Measurements from ENCODE around the gene BCORL1. TPM values are rescaled to one million over a fixed set of nuclear protein-coding genes. Genes with fewer than 3 reads are reported as not detected.

Gene BCORL1
- total and polyA plus RNA-seq, 2 donors (not counting 1 experiment from before 2014, with no cell fraction given): 1.9 to 14.3 TPM

DNA sequence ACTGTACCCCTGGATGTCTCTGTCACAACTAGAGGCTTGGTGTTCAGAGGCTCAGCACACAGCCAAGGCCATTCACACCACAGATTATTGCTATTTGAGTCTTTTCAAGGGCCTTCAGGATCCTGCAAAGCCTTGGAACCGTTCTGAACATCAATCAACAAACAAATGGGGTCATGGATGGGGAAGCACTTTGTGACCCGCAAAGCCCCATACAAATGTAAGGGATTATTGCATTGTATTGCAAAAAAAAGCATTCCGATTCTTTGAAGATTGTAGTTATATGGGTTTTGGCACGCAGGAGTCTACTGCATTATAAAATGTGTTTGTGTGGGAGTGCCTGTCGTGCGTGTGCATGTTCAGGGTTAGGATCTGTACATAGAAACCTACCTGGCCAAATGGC lies 17.3 kb upstream of the BCORL1 start:
- Histone ChIP-seq H3K27me3 (replicated peaks in 1 of 4; ENCODE audit: control extremely low read depth in 1 of 4, control insufficient read depth in 3 of 4, insufficient read depth in 4 of 4, low read length in 3 of 4) (no peaks in the 10 kb centered on the region), H2AFZ (ENCODE audit: insufficient read depth, low read depth, low read length, poor library complexity, severe bottlenecking) (no peak overlapping the region), H3K36me3 (replicated peaks in 1 of 2; ENCODE audit: control extremely low read depth in 1 of 2, control insufficient read depth in 1 of 2, extremely low read depth in 1 of 2, insufficient read depth in 2 of 2, low read length in 1 of 2) (no peaks in the 10 kb centered on the region), H3K4me1 (ENCODE audit: control insufficient read depth in 2 of 2, insufficient read depth in 2 of 2, low read length in 2 of 2) (peaks cover 5 to 15% of the 10 kb centered on the region in 2 donors), H3K27ac (ENCODE audit: low read length in 2 of 2) (no peak overlapping the region), H3K4me2 (replicated peaks; ENCODE audit: low read depth, low read length, poor library complexity, severe bottlenecking) (no peak overlapping the region), H3K9me3 (ENCODE audit: control extremely low read depth in 1 of 3, control insufficient read depth in 2 of 3, insufficient read depth in 1 of 3, low read length in 2 of 3) (no peaks in the 10 kb centered on the region), H3K4me3 (ENCODE audit: control extremely low read depth in 1 of 5, extremely low read depth in 1 of 5, insufficient read depth in 1 of 5, low read depth in 2 of 5, low read length in 4 of 5) (no peak overlapping the region), H4K20me1 (ENCODE audit: control insufficient read depth, insufficient read depth, low read length, poor library complexity, severe bottlenecking) (no peaks in the 10 kb centered on the region), H3K79me2 (ENCODE audit: control insufficient read depth, insufficient read depth, low read length) (no peaks in the 10 kb centered on the region), H3K9ac (ENCODE audit: low read length) (no peak overlapping the region)
- Mint-ChIP-seq H3K9me3 (ENCODE audit: insufficient read depth) (no peaks in the 10 kb centered on the region), H3K27me3 (no peaks in the 10 kb centered on the region), H3K4me1 (peaks cover 11% of the 10 kb centered on the region), H3K27ac (no peak overlapping the region), H3K4me3 (no peak overlapping the region)
- CTCF ChIA-PET: no interaction called here
- WGBS (ENCODE audit: insufficient coverage): no CpG with 5 or more reads among the region's 6 CpGs
- TF ChIP-seq, protein P1, sequence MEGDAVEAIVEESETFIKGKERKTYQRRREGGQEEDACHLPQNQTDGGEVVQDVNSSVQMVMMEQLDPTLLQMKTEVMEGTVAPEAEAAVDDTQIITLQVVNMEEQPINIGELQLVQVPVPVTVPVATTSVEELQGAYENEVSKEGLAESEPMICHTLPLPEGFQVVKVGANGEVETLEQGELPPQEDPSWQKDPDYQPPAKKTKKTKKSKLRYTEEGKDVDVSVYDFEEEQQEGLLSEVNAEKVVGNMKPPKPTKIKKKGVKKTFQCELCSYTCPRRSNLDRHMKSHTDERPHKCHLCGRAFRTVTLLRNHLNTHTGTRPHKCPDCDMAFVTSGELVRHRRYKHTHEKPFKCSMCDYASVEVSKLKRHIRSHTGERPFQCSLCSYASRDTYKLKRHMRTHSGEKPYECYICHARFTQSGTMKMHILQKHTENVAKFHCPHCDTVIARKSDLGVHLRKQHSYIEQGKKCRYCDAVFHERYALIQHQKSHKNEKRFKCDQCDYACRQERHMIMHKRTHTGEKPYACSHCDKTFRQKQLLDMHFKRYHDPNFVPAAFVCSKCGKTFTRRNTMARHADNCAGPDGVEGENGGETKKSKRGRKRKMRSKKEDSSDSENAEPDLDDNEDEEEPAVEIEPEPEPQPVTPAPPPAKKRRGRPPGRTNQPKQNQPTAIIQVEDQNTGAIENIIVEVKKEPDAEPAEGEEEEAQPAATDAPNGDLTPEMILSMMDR (IDR thresholded peaks at IDR 0.05): no peak
- TF ChIP-seq EZH2 (IDR thresholded peaks at IDR 0.05; ENCODE audit: borderline replicate concordance, insufficient read depth, low read depth, low read length, poor library complexity, severe bottlenecking): no peak
- ATAC-seq (ENCODE audit: low read depth): no peak
- no peak for DNase-seq
- POLR2A ChIA-PET: no interaction called here
- intact Hi-C loops (cut with micrococcal nuclease): no loop called here

DNA sequence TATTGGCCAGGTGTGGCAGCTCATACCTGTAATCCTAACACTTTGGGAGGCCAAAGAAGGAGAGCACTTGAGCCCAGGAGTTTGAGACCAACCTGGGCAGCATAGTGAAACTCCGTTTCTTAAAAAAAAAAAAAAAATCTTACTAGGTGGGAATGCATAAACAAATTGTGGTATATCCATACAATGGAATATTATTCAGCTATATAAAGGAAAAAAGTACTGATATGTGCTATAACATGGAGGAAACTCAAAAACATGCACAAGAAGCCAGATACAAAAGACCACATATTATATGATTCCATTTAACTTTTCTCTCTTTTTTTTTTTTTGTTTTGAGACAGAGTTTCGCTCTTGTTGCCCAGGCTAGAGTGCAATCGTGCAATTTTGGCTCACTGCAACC lies 13.5 kb upstream of the BCORL1 start:
- intact Hi-C loops (cut with micrococcal nuclease): no loop called here
- Histone ChIP-seq H2AFZ (ENCODE audit: insufficient read depth, low read depth, low read length, poor library complexity, severe bottlenecking) (no peak overlapping the region), H3K27me3 (replicated peaks in 1 of 4; ENCODE audit: control extremely low read depth in 1 of 4, control insufficient read depth in 3 of 4, insufficient read depth in 4 of 4, low read length in 3 of 4) (no peaks in the 10 kb centered on the region), H3K4me2 (replicated peaks; ENCODE audit: low read depth, low read length, poor library complexity, severe bottlenecking) (no peak overlapping the region), H4K20me1 (ENCODE audit: control insufficient read depth, insufficient read depth, low read length, poor library complexity, severe bottlenecking) (no peaks in the 10 kb centered on the region), H3K79me2 (ENCODE audit: control insufficient read depth, insufficient read depth, low read length) (no peaks in the 10 kb centered on the region), H3K27ac (ENCODE audit: low read length in 2 of 2) (no peak overlapping the region), H3K9me3 (ENCODE audit: control extremely low read depth in 1 of 3, control insufficient read depth in 2 of 3, insufficient read depth in 1 of 3, low read length in 2 of 3) (no peaks in the 10 kb centered on the region), H3K36me3 (replicated peaks in 1 of 2; ENCODE audit: control extremely low read depth in 1 of 2, control insufficient read depth in 1 of 2, extremely low read depth in 1 of 2, insufficient read depth in 2 of 2, low read length in 1 of 2) (no peaks in the 10 kb centered on the region), H3K9ac (ENCODE audit: low read length) (no peak overlapping the region), H3K4me3 (ENCODE audit: control extremely low read depth in 1 of 5, extremely low read depth in 1 of 5, insufficient read depth in 1 of 5, low read depth in 2 of 5, low read length in 4 of 5) (no peak overlapping the region), H3K4me1 (ENCODE audit: control insufficient read depth in 2 of 2, insufficient read depth in 2 of 2, low read length in 2 of 2) (no peaks in the 10 kb centered on the region)
- Mint-ChIP-seq H3K27me3 (peaks cover 3% of the 10 kb centered on the region), H3K9me3 (ENCODE audit: insufficient read depth) (no peaks in the 10 kb centered on the region), H3K27ac (no peak overlapping the region), H3K4me3 (no peak overlapping the region), H3K4me1 (no peaks in the 10 kb centered on the region)
- CTCF ChIA-PET: no interaction called here
- TF ChIP-seq, protein P1 (IDR thresholded peaks at IDR 0.05): no peak
- TF ChIP-seq EZH2 (IDR thresholded peaks at IDR 0.05; ENCODE audit: borderline replicate concordance, insufficient read depth, low read depth, low read length, poor library complexity, severe bottlenecking): no peak
- WGBS (ENCODE audit: insufficient coverage): no CpG with 5 or more reads among the region's 3 CpGs
- no peak for ATAC-seq (ENCODE audit: low read depth)
- no peak for DNase-seq
- POLR2A ChIA-PET: no interaction called here

Measured in B cell (primary cell).